ENCODE data around the gene RAB43.
"Not testable (repeated sequence)": the region's sequence is repeated elsewhere in the genome, so short reads cannot be mapped to it uniquely, and the experiment has no call there.

RAB43 gene

DNA sequence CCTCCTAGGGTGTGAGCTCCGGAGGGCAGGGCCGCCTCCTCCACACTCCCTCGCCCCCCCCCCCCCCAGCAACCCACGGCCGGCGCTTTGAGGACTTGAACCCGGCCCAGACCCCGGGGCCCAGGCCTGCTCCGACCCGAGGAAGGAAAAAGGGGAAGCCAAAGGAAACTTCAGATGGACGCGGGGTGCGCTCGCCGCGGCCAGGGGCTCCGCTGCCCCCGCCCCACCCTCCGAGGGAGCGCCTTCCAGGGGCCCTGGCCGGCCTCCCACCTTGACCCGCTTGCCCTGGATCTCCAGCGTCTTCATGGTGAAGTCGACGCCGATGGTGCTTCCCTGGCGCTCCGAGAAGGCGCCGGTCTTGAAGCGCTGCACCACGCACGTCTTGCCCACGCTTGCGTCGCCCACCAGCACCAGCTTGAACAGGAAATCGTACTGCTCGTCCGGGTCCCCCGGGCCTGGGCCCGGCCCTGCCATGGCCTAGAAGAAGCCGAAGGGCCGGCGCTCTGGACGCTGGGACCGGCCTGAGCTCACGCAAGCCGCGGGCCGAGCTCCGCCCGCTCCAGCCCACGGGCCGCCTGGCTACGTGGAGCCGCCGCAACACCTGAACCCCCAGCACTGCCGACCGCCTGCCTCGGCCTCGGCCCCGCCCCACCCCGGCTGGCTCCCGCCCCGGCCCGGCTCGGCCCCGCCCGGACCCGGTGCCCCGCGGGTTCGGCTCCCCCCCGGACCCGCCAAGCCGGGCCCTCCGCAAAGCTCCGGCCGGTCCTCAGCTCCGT is 400 bp downstream of the RAB43 start:
- DNase-seq, result no peak

DNA sequence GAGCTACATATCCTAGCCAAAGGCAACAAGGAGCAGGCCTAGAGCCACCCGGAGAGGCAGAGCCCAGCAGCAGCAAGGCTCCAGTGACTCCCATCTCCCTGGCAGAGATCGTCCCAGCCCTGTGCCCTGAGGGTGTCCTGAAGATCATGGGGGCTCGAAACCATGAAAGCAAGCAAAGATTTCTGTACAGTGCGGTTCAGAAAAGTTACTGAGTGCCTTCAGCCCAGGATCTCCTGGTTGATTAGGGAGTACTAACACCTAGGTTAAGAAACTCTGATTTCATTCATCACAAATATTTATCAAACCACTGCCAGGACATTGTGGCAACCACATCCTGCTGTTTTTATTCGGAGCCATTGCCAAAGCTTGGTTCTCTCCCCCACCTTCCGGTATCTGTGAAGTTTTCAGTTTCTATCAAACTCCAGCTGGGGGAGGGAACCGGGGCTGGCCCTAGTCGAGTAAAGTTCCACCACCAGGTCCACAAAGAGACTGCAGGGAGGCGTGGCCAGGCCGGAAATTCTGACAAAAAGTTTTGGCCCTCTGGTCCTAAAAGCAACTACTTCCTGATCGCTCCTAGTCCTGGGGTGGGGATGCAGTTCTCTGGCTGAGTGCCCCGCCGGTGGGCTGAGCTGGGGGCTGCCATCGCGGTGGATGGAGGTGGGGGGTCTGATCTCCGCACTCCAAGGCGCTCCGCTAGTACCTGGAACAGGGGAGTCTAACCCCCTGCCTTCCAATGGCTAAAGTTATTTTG is 1.2 kb downstream of the RAB43 start:
- peak; percentile 90 for DNase-seq

DNA sequence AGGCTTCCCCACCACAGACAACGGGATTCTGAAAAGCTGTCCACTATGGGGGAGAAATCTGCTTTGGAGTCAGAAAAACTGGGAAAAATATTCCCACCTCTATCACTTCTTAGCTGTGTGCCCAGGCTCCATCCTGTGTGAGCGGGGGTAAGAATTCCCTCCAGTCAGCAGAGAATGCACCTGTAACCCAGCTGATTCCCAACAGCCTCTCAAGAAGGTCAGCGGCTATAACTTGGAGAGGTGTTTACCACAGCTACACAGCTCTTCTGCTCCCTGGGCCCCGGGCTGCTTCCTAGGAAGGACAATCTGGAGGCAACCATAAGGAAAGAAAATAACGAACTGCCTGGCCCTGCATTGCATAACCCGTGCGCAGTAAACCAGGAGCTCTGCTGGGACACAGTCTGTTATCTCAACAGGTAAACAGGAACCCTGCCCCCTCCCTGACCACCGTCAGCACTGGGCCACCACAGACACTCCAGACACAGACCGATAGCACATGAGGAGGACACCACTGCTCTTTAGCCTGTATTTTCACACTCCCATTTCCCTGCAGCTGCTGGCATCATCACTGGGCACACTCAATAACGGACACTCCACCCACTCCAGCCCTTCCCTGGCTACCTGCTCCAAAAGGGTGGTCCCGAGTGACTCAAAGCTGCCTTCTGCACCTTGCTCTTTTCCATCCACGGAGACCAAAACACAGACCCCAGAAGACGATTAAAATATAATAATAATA is 2.1 kb downstream of the RAB43 start:
- DNase-seq, result no peak

DNA sequence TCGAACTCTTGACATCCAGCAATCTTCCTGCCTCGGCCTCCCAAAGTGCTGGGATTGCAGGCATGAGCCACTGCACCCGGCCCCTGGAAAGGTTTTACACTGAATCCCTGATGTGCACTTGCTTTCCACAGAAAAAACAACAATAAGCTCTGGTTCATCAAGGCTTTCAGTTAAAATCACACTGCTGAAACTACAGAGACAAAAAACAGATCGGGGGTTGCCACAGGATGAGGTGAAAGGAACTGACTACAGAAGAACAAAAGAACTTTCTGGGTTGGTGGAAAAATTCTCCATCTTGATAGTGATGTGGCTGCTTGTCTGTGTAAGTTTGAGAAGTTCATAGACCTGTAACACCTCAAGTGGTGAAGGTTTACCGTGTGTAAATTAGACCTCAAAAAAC is 2.9 kb downstream of the RAB43 start:
- no peak for DNase-seq

DNA sequence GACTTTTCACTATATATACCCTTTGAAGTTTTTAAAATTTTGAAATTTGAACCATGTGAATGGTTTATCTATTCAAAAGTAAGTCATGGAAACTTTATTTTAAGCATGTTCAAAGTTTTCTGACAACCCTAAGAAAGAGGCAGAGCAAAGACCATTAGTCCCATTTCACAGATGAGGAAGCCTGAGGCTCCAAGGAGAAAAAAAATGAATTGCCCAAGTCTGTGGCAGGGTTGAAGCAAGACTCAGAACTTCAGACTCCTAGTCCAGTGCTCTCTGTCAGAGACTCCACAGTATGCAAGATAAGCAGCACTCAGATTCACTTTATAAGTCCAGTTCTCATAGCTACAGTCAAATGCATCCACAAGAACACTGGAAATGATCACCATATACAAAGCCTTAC is 4.5 kb downstream of the RAB43 start:
- DNase-seq, result no peak

DNA sequence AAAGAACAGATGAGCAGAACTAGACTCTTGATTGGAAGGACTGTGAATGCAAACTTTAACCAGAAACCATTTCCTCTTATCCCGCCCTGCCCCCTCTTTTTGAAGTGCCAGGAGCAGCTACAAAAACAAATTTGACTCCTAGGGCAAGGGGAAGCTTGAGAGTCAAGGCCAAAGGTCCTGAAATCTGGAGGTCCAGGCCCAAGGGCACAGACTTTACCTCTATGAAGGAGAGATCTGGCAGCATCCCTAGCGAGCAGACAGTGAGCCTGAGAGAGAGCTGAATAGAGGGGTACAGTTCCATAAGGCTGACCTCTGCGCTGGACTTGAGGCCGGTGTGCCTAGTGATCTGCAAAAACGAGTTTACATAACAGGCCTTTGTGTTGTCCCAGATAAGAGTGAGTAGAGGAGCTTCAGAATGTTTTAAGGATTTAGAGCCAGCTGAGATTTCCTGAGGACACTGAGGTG is 5.1 kb downstream of the RAB43 start:
- no peak for DNase-seq

DNA sequence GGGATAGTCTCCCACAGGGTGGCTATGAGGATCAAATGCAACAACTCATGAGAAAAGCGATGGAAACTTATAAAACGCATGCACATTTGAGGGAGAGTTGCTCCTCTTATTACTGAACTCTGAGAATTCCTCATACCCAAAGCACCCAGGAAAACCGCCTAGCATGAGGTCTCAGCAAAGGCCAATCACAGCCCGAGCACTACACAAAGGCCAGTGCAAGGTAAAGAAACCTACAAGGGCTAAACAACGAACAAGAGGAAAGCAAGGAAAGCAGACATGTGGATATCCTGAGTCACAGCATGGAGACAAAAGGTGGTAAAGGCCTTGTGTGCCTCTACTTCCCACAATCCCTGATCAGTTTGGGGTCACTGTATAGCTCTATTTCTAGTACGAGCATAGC is 7.1 kb downstream of the RAB43 start:
- DNase-seq, result no peak

DNA sequence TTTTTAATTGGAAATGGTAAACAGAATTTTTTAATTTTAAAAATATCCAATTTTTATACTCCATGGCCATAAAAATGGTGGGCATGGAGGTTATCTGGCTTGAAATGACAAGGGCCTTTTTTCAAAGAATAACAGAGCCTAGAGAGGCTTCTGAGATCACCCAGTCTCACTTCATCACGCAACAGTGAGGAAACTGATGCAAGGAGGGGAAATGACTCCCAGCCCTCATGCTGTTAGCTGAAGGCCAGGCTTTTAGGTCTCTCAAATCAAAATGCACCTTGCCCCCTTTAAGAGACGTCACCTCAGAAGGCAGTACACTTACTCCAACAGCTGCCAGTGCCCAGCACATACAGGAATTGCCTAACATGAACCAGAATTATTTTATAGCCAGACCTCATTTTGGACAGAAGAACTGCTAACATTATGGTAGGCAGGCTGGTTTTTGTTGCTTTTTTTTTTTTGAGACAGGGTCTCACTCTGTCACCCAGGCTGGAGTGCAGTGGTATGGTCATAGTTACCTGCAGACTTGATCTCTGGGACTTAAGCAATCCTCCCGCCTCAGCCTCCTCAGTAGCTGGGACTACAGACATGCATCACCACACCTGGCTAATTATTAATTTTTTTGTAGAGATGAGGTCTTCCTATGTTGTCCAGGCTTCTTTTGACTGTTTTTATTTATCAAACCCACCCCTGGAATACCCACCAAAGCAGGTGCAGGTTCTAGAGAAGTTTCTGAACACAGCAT is 9.1 kb downstream of the RAB43 start:
- no peak for DNase-seq

DNA sequence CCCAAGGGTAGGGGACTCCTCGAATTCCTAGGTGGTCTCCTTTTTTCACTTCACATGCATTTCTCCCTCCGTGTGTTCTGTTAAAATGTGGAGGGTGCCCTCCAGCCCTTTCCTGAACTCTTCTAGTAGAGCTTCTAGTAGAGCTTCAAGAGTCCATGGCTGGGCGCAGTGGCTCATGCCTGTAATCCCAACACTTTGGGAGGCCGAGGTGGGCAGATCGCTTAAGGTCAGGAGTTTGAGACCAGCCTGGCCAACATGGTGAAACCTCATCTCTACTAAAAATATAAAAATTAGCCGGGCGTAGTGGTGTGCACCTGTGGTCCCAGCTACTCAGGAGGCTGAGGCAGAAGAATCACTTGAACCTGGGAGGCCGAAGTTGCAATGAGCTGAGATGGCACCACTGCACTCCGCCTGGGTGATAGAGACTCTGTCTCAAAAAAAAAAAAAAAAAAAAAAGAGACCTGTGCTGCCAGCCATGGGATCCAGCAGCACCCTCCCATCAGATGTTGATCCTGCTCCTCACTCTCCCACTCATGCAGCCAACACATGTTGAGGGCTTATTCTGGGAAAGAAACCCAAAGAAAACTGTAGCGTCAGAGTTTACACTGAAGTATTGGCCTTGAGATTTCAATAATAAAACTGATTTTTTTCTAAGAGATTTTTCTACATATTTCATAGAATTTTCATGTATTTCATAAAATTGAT is 10.4 kb downstream of the RAB43 start:
- not testable (repeated sequence) for DNase-seq

DNA sequence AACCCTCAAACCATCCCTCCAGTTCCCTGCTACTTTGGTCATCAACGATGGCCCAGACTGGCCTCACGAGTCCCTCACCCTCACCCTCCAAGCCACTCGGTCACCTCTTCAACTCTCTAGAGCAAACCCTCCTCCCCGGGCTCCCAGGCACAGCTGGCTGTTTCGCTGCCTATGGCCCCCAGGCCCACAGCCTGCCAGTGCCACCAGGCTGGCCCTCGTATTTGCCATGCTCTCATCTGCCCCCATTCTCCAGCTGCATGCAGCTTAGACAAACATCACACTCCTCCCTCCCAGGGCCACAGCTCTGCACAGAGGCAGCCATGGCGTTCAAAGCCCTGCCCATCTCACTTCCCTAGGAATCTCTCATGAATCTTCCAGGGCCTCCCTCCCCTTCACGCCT is 13.8 kb downstream of the RAB43 start:
- DNase-seq, result no peak

DNA sequence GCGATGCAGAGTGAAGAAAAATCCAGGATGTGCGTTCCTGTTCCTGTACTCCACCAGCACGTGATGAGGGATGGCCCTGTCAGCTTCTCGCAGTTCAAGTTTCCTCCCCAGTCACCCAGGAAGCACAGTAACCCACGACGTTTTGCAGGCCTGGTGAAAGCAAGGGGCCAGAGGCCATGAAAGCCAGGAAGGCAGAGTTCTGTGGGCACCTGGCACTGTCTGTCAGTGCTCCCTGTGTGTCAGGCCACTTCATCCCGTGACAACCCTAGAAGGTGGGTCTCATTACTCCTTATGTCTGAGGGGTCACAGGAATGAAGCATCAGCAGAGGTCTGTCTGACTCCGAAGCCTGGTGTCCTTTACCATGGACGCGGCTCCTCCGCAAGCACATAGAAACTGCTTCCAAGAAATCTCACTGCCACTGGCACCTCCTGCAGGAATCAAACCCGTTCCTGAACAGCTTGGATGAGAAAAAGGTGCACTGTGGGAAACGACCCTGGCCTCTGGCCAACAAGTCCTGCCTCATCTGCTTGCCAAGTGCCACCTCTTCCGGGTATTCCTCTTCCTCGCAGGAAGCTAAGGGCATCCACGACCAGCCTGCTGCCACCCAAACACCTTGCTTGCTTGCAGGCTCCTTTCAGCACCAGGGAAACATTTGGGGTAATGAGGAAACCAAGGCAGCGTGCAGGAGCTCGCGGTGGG is 14.6 kb downstream of the RAB43 start:
- DNase-seq, result no peak

DNA sequence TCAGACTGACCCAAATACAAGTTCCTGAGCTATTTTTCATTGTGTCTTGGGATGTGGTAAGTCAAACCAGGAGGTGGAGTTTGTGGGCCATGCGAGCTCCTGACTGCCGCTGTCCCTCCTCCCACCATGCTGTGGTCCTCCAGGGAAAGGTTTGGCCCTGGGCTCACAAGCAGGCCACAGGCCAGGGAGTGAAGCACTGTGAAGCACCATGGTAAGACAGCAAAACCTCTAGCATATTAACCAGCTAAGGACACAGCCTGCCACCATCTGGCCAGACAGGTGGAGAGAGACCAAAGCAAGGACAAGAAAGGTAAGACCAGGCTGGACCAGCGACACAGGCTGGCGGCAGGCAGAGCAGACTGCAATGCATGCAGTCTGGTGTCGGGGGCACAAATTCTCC is 15.3 kb downstream of the RAB43 start:
- no peak for DNase-seq

DNA sequence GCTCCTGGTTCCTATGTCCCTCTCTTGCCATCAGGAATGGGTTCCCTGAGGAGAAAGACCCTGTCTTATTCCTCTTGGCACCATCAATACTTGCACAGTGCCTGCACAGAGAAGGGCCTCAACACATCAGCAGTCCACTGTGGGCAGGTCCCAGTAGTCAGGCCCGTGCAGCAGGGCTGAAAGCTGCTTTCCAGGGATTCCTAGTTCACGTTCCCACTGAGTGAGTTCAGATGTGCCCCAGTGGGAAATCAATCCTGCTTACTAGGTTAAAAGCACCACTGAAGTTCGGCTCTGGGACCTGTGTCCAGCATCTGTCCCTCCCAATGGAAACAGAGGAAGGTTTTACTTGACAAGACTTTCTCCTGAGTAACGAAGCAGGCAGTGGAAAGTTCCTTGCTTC is 15.7 kb downstream of the RAB43 start:
- no peak for DNase-seq

DNA sequence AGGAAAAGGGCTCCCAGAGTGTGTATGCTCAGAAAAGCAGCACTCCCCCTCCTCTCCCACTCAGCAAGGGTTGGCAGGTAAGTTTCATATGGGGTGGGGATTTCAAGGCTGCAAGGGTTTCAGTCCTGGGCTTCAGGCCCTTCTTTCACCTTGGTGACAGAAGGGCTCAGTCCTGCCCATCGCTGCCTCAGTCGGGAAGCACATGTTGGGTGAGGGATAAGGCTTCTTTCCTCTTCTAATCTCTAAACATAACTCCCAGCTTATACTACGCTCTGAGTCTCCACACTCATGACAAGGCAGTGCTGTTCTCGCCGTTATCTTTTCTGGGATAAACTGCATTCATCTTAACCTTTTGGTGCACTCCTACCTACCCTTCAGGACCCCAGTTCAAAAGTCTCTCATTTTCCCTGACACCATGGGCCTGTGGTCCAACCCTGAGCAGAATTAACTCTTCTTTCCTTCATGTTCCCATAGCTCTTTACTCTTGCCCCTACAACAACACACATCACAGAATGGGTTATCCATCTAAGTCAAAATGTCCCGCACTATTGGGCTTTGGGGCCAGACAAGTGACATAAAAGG is 17.0 kb downstream of the RAB43 start:
- no peak for DNase-seq

DNA sequence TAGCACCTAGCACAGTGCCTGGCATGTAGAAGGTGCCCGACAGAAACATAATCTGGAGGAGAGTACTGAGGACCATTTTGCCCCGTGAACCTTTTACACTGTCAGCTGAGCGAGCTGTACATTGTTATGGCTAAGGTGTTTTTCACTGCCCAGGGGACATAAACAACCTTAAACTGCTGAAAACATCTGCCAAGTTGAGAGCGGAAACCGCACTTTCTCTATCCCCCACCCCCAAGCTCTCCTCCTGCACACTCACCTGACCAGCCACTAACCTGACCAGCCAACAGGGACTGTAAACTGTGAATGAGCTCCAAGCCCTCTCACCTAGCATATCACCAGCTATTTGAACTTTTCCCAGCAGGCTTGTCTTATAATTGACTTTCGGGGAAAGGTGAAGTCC is 17.6 kb downstream of the RAB43 start:
- DNase-seq, result no peak

DNA sequence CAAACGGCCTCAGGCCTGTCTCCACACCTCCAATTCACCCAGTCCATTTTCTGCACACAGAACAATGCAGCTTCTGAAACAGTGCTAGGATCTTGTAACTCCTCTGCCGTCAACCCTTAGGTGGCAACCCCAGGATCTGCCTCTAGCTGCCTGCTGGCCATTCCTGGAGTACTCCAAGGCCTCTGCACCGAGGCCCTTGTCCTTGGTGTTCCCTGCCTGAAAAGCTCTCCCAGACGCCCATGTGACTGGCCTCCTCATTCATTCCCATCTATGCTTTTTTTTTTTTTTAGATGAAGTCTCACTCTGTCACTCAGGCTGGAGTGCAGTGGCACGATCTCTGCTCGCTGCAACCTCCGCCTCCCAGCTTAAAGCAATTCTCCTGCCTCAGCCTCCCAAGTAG is 18.3 kb downstream of the RAB43 start:
- no peak for DNase-seq

DNA sequence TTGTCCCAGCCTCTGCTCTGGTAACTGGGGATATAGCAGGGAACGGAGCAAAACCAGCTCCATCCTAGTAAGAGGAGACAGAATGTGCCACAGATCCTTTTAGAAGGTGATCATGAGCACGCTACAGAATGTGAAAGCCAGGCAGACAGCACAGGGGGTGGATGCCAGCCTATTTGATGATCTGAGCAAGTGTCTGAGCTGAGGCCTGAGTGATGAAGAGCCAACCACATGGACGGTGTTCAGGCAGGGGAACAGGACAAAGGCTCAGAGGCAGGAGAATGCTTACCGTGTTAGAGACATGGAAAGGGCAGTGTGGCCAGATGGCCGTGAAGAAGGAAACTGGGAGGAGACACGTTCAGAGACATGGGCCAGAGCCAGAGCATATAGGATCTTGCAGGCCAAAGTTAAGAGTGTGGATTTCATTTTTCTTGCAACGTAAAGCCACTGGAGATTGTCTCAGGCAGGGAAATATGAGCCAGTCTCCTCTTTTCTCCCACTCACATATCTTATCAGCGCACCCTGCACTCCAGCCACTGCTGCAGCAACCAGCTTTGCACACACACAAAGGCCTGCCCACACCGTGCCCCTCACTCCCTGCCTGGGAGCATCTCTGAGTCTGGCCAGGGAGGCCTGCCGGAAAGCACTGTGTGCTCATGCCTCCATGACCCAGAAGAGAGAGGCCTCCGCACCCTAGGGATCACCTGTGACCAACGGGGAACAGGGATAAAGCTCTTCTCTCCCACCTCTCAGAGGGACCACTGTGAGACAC is 20.1 kb downstream of the RAB43 start:
- DNase-seq, result no peak

DNA sequence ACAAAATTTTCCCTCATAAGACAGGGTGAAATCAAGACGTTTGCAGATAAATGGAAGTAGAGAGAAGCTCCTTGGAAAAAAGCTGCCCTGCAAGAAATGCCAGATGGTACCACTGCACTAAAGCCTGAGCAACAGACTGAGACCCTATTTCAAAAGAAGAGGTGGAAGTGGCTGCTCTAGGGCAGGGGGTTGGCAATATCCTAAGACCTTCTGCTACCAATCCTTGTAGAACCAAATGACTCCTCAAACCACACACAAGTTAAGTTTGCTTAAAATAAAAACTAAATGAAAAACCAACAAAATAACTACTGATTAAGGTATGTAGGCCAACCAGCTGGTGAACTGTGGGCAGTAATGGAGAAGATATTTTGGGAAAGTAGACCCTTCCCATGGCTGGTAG is 21.3 kb downstream of the RAB43 start:
- DNase-seq, result no peak

DNA sequence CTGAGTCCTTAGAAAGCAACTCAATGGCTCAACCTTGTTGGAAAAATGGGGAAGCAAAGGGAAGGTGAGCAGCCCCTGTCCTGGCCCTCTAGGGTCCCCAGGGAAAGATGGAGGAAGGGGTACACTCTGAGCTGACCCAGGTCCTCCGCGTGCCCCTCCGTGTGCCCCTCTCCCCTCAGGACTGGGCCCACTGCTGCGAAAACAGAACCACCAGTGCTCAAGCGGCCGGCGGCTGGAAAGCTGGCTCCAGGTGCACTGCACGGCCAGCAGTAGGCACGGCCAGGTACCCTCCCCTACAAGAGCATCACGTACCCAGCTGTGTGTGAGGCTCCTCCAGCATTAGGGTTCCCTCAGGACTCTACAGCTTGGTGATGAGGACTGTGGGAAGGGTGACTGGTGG is 26.3 kb downstream of the RAB43 start:
- DNase-seq, result no peak

DNA sequence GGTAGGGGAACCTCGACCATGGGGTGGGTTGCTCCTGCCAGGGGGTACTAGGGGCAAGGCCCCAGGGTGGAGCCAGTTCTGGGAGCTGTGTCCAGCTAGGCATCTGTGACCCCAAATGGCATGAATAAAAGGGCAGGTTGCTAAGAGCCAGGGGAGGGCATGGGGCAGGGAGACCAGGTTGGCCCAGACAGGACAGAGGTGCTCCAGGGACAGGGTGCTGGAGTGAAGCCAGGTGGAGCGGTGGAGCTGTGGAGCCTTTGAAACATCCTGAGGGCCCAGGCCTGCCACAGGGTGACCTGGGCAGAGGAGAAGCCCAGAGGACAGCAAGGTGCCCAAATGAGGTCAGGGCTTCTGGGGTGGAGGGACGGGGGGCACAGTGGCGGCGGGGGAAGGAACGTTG is 33.3 kb downstream of the RAB43 start:
- DNase-seq, result not testable (repeated sequence)

DNA sequence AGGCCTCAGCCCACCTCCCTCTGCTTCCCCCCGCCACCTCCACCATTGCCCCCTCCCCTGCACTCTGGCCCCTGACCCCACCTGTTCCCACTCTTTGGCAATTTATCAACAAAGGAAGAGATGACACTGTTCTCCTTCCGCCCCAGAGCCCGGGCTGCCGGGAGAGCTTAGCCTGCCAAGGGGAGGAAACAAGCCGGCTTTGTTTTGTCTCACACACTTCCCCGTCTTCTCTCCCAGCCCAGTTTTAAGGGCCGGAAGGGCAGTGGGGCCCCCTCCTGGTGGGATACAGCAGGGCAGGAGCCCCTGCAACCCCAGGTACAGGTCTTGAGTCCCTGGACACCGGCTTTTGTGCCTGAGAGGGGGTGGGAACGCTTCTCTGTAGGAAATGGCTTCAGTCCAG is 33.7 kb downstream of the RAB43 start:
- not testable (repeated sequence) for DNase-seq

Measured in left hindlimb (tissue), 1 donor.